GM12875 (cell line): ENCODE data around the gene MEIOC.

Experiments used
- H3K4me3 ChIP-seq: one replicate; pipeline ENCODE4 v1.5.1; 2011; ENCODE audit warnings: low read depth, low read length, control low read depth
- CTCF ChIP-seq: IDR thresholded peaks from 2 replicates; pipeline ENCODE4 v1.5.1; 2011; ENCODE audit warnings: low read depth, mild to moderate bottlenecking, control low read depth, inconsistent platforms, low read length, moderate library complexity, borderline replicate concordance; ENCODE audit not compliant: insufficient read depth

Gene MEIOC

GRCh38 chr17:44647736-44648135 lies 8.5 kb upstream of the MEIOC start:
- no peak for TF ChIP-seq CTCF
- no peak overlapping the region for H3K4me3 ChIP-seq

GRCh38 chr17:44648963-44649362 lies 7.3 kb upstream of the MEIOC start:
- H3K4me3 ChIP-seq, result no peak overlapping the region
- TF ChIP-seq CTCF, result no peak

- TF ChIP-seq CTCF, result no peak
- no peak overlapping the region for H3K4me3 ChIP-seq
Observed at GRCh38 chr17:44651228-44651627, 5.0 kb upstream of the MEIOC start.

- TF ChIP-seq CTCF, result no peak
- H3K4me3 ChIP-seq, result no peak overlapping the region
Observed at GRCh38 chr17:44652727-44653126, 3.5 kb upstream of the MEIOC start.

GRCh38 chr17:44653384-44653783 lies 2.9 kb upstream of the MEIOC start:
- no peak overlapping the region for H3K4me3 ChIP-seq
- no peak for TF ChIP-seq CTCF

GRCh38 chr17:44653954-44654353 lies 2.3 kb upstream of the MEIOC start:
- H3K4me3 ChIP-seq, result no peak overlapping the region
- no peak for TF ChIP-seq CTCF

GRCh38 chr17:44661835-44662234 lies 5.6 kb downstream of the MEIOC start:
- H3K4me3 ChIP-seq, result no peak overlapping the region
- no peak for TF ChIP-seq CTCF
